ENCODE data around the gene LAMA5. TPM values are rescaled to one million over a fixed set of nuclear protein-coding genes. Genes with fewer than 3 reads are reported as not detected.

LAMA5 gene
- total and polyA plus RNA-seq, 2 of the 8 experiments (the other 6 are each of a cell fraction or from before 2014, with no cell fraction given), result 34.4 to 225 TPM

- TF ChIP-seq, protein P1, sequence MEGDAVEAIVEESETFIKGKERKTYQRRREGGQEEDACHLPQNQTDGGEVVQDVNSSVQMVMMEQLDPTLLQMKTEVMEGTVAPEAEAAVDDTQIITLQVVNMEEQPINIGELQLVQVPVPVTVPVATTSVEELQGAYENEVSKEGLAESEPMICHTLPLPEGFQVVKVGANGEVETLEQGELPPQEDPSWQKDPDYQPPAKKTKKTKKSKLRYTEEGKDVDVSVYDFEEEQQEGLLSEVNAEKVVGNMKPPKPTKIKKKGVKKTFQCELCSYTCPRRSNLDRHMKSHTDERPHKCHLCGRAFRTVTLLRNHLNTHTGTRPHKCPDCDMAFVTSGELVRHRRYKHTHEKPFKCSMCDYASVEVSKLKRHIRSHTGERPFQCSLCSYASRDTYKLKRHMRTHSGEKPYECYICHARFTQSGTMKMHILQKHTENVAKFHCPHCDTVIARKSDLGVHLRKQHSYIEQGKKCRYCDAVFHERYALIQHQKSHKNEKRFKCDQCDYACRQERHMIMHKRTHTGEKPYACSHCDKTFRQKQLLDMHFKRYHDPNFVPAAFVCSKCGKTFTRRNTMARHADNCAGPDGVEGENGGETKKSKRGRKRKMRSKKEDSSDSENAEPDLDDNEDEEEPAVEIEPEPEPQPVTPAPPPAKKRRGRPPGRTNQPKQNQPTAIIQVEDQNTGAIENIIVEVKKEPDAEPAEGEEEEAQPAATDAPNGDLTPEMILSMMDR (IDR thresholded peaks at IDR 0.05; ENCODE audit: control extremely low read depth in 1 of 3, insufficient read depth in 1 of 3, low read depth in 1 of 3, low read length in 3 of 3), result no peak
- no peak for TF ChIP-seq ATF3 (IDR thresholded peaks at IDR 0.05; ENCODE audit: insufficient read depth, low read depth, low read length)
- TF ChIP-seq EZH2 (IDR thresholded peaks at IDR 0.05; ENCODE audit: low read depth, low read length, severe bottlenecking), result no peak
- no peak for TF ChIP-seq TBP (IDR thresholded peaks at IDR 0.05; ENCODE audit: low read depth, low read length)
Measured at GRCh38 chr20:62413025-62413570, 46.0 kb upstream of the LAMA5 start (continued).

Measured in H1 (cell line).